ENCODE data around the gene RNF5. TPM values are rescaled to one million over a fixed set of nuclear protein-coding genes. Genes with fewer than 3 reads are reported as not detected.

The RNF5 gene
- total RNA-seq, 1 experiment from 2014 or later: 70.7 TPM

DNA sequence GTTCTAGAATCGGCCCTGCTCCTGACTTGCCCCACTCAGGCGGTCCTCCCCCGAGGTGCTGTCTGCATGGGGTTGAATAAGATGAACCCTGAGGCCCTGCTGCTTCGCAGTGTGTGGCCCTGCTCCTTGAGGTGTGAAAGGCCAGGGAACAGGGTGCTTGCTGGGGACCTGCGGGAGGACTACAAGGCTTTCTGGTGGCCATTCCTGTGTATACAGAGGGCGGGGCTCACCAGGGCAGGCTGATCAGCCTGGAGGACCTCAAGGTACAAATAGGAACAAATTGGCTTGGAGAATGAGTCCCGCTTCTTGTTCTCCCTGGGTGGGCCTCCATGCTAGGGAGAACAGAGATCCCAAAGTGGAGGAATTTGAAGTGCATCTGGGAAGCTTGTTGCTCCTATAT is 40.0 kb downstream of the RNF5 start:
- Mint-ChIP-seq H3K4me3 (ENCODE audit: unreplicated experiment) (no peak overlapping the region), H3K27me3 (ENCODE audit: insufficient read depth, unreplicated experiment) (peaks cover 2% of the 10 kb centered on the region), H3K9me3 (ENCODE audit: unreplicated experiment) (no peaks in the 10 kb centered on the region), H3K27ac (ENCODE audit: unreplicated experiment) (no peak overlapping the region), H3K4me1 (ENCODE audit: low read depth, unreplicated experiment) (no peaks in the 10 kb centered on the region), H3K36me3 (ENCODE audit: insufficient read depth, unreplicated experiment) (no peaks in the 10 kb centered on the region)
- Histone ChIP-seq H3K27me3 (replicated peaks; ENCODE audit: control insufficient read depth, insufficient read depth, low read length) (no peaks in the 10 kb centered on the region; the same call in 1 of the 2 replicates), H3K9me3 (no peaks in the 10 kb centered on the region), H3K36me3 (ENCODE audit: control insufficient read depth, insufficient read depth, low read length) (no peaks in the 10 kb centered on the region), H3K4me1 (no peaks in the 10 kb centered on the region), H3K4me3 (ENCODE audit: low read depth, low read length) (no peak overlapping the region)
- intact Hi-C loops (cut with micrococcal nuclease; ENCODE audit: unreplicated experiment): no loop called here
- DNase-seq: no peak
- ChIA-PET CTCF (no interaction called here), POLR2A (no interaction called here)
- no TSS peak for BruUV-seq (replicated peaks)
- TF ChIP-seq, protein P1, sequence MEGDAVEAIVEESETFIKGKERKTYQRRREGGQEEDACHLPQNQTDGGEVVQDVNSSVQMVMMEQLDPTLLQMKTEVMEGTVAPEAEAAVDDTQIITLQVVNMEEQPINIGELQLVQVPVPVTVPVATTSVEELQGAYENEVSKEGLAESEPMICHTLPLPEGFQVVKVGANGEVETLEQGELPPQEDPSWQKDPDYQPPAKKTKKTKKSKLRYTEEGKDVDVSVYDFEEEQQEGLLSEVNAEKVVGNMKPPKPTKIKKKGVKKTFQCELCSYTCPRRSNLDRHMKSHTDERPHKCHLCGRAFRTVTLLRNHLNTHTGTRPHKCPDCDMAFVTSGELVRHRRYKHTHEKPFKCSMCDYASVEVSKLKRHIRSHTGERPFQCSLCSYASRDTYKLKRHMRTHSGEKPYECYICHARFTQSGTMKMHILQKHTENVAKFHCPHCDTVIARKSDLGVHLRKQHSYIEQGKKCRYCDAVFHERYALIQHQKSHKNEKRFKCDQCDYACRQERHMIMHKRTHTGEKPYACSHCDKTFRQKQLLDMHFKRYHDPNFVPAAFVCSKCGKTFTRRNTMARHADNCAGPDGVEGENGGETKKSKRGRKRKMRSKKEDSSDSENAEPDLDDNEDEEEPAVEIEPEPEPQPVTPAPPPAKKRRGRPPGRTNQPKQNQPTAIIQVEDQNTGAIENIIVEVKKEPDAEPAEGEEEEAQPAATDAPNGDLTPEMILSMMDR (IDR thresholded peaks at IDR 0.05; ENCODE audit: insufficient read depth in 1 of 2, low read depth in 1 of 2, low read length in 1 of 2, severe bottlenecking in 1 of 2, unreplicated experiment in 1 of 2): no peak

DNA sequence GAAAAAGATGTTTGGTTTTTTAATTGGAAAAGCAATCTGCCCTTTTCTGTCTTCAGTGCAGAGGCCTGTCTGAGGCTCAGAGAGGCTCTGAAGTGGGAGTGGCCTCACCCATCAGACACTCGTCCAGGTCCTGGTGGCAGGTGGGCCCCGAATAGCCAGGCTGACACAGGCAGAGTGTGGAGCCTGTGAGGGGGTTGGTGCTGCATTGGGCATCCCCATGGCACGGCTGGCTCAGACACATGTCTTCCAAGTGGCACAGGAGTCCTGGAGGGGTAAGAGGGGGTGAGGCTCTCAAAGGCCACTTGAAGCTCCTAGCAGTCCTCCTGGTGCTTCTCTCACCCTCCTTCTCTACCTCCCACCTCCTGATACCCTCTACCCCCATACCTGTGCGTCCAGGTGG is 41.8 kb downstream of the RNF5 start:
- no TSS peak for BruUV-seq (replicated peaks)
- Mint-ChIP-seq H3K4me3 (ENCODE audit: unreplicated experiment) (no peak overlapping the region), H3K27ac (ENCODE audit: unreplicated experiment) (no peak overlapping the region), H3K27me3 (ENCODE audit: insufficient read depth, unreplicated experiment) (peaks cover 2% of the 10 kb centered on the region), H3K4me1 (ENCODE audit: low read depth, unreplicated experiment) (no peaks in the 10 kb centered on the region), H3K36me3 (ENCODE audit: insufficient read depth, unreplicated experiment) (no peaks in the 10 kb centered on the region), H3K9me3 (ENCODE audit: unreplicated experiment) (no peaks in the 10 kb centered on the region)
- Histone ChIP-seq H3K4me1 (no peaks in the 10 kb centered on the region), H3K27me3 (replicated peaks; ENCODE audit: control insufficient read depth, insufficient read depth, low read length) (no peaks in the 10 kb centered on the region; the same call in 1 of the 2 replicates), H3K4me3 (ENCODE audit: low read depth, low read length) (no peak overlapping the region), H3K9me3 (no peaks in the 10 kb centered on the region), H3K36me3 (ENCODE audit: control insufficient read depth, insufficient read depth, low read length) (no peaks in the 10 kb centered on the region)
- TF ChIP-seq, protein P1 (IDR thresholded peaks at IDR 0.05; ENCODE audit: insufficient read depth in 1 of 2, low read depth in 1 of 2, low read length in 1 of 2, severe bottlenecking in 1 of 2, unreplicated experiment in 1 of 2): no peak
- intact Hi-C loops (cut with micrococcal nuclease; ENCODE audit: unreplicated experiment): no loop called here
- CTCF ChIA-PET: no interaction called here
- DNase-seq: no peak
- POLR2A ChIA-PET: no interaction called here

DNA sequence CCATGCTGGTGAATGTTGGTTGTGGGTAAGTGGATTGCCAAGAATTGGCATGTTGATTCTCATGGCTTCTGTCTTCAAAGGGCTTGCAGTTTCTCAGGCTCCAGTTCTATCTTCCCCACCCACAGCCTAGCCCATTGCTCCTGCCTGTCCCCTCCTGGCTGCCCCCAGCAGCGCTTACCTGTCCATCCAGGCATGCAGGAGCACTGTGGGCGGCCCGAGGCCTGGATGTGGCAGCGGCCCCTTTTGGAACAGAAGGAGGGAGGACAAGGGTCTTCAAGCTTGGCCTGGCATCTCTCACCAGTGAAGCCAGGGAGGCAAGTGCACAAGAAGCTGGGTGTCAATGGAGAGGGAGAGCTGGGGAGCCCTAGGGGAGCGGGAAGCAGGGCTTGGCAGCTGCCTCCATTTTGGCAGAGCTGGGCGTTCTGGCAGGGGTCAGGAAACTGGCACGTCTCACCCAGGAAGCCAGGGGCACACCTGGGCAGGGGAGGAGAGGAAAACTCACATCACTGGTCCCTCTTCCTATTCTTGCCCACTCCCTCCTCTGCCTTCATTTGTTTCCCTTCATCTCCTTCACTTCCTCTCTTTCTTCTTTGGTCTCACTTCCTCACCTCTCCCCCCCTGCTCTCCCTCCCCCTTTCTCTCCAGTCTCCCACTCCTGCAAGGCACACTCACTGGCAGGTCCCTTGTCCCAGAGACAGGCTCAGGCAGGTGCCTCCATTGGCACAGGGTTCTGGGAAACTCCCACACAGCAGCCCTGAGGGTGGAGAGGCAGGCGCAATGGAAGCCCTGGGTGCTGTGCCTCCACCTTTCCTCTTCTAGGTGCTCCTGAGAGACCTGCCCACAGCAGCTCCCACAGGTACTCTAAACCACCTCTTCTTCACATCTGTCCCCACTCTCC is 44.4 kb downstream of the RNF5 start:
- H3K9me3 Mint-ChIP-seq (ENCODE audit: unreplicated experiment): no peaks in the 10 kb centered on the region
- intact Hi-C loops (cut with micrococcal nuclease; ENCODE audit: unreplicated experiment): no loop called here
- ChIA-PET CTCF (no interaction called here), POLR2A (no interaction called here)
- Histone ChIP-seq H3K27me3 (replicated peaks; ENCODE audit: control insufficient read depth, insufficient read depth, low read length) (no peaks in the 10 kb centered on the region), H3K4me3 (ENCODE audit: low read depth, low read length) (no peak overlapping the region), H3K36me3 (ENCODE audit: control insufficient read depth, insufficient read depth, low read length) (no peaks in the 10 kb centered on the region), H3K4me1 (no peaks in the 10 kb centered on the region), H3K9me3 (no peaks in the 10 kb centered on the region)
- no peak for DNase-seq
- no peaks in the 10 kb centered on the region for H3K4me1 Mint-ChIP-seq (ENCODE audit: low read depth, unreplicated experiment)
- no peaks in the 10 kb centered on the region for H3K36me3 Mint-ChIP-seq (ENCODE audit: insufficient read depth, unreplicated experiment)
- no peak overlapping the region for H3K27ac Mint-ChIP-seq (ENCODE audit: unreplicated experiment)
- BruUV-seq (replicated peaks): no TSS peak
- TF ChIP-seq, protein P1 (IDR thresholded peaks at IDR 0.05; ENCODE audit: insufficient read depth in 1 of 2, low read depth in 1 of 2, low read length in 1 of 2, severe bottlenecking in 1 of 2, unreplicated experiment in 1 of 2): no peak
- peaks cover under 1% of the 10 kb centered on the region for H3K27me3 Mint-ChIP-seq (ENCODE audit: insufficient read depth, unreplicated experiment)
- no peak overlapping the region for H3K4me3 Mint-ChIP-seq (ENCODE audit: unreplicated experiment)

All from Caco-2 (cell line).